ENCODE data around the gene HS1BP3.

GRCh38 chr2:20643826-20644225 lies 7.1 kb downstream of the HS1BP3 start:
- TF ChIP-seq CTCF (IDR thresholded peaks at IDR 0.05) (no peak), POLR2A (IDR thresholded peaks at IDR 0.05) (no peak)
